Astrocyte (in vitro differentiated cells and primary cell): ENCODE results near the gene CDK6. TPM values are rescaled to one million over a fixed set of nuclear protein-coding genes. Genes with fewer than 3 reads are reported as not detected.

Source experiments
- DNase-seq: peaks from one replicate; pipeline ENCODE4 v3.0.0-alpha.2; 2010; ENCODE audit warnings: low read depth
- FAIRE-seq: peaks from 2 replicates; lab custom pipeline; 2011; peaks lifted over from hg19 to GRCh38; lab: Jason Lieb, UNC
- H2AFZ ChIP-seq: 2 replicates; pipeline ENCODE4 v1.6.0; 2012; ENCODE audit warnings: low read depth, low read length, inconsistent platforms
- H3K27ac ChIP-seq: 2 replicates; pipeline ENCODE4 v1.5.1; 2011; ENCODE audit warnings: low read depth, low read length, inconsistent platforms
- H3K27me3 ChIP-seq: 2 replicates; pipeline ENCODE4 v1.6.0; 2011; ENCODE audit warnings: low read length, inconsistent platforms; ENCODE audit not compliant: insufficient read depth
- H3K36me3 ChIP-seq: 2 replicates; pipeline ENCODE4 v1.5.1; 2011; ENCODE audit warnings: low read length, inconsistent platforms; ENCODE audit not compliant: insufficient read depth
- H3K4me1 ChIP-seq: 2 replicates; pipeline ENCODE4 v1.5.1; 2011; ENCODE audit warnings: low read length, inconsistent platforms; ENCODE audit not compliant: insufficient read depth
- H3K4me2 ChIP-seq: 2 replicates; pipeline ENCODE4 v1.6.0; 2012; ENCODE audit warnings: low read length, inconsistent platforms
- H3K4me3 ChIP-seq: 2 replicates; pipeline ENCODE4 v1.5.1; 2011; ENCODE audit warnings: low read depth, mild to moderate bottlenecking, low read length, inconsistent platforms; ENCODE audit not compliant: insufficient read depth
- H3K79me2 ChIP-seq: 2 replicates; pipeline ENCODE4 v1.6.0; 2012; ENCODE audit warnings: mild to moderate bottlenecking, low read length, inconsistent platforms; ENCODE audit not compliant: insufficient read depth
- H3K9ac ChIP-seq: 2 replicates; pipeline ENCODE4 v1.6.0; 2012; ENCODE audit warnings: mild to moderate bottlenecking, low read length, inconsistent platforms
- H3K9me3 ChIP-seq: 2 replicates; pipeline ENCODE4 v1.5.1; 2012; ENCODE audit warnings: low read depth, mild to moderate bottlenecking, low read length, inconsistent platforms; ENCODE audit not compliant: insufficient read depth
- H4K20me1 ChIP-seq: 2 replicates; pipeline ENCODE4 v1.6.0; 2012; ENCODE audit warnings: low read length, inconsistent platforms; ENCODE audit not compliant: insufficient read depth
- H3K27ac Mint-ChIP-seq: one replicate; pipeline ENCODE4 v1.8.0; 2021; ENCODE audit warnings: mild to moderate bottlenecking, mixed read lengths; ENCODE audit not compliant: unreplicated experiment
- H3K27me3 Mint-ChIP-seq: one replicate; pipeline ENCODE4 v1.8.0; 2021; ENCODE audit warnings: low read depth, mixed read lengths; ENCODE audit not compliant: unreplicated experiment
- H3K36me3 Mint-ChIP-seq: one replicate; pipeline ENCODE4 v1.8.0; 2021; ENCODE audit warnings: low read depth, mixed read lengths; ENCODE audit not compliant: unreplicated experiment
- H3K4me1 Mint-ChIP-seq: one replicate; pipeline ENCODE4 v1.8.0; 2021; ENCODE audit warnings: low read depth, mixed read lengths; ENCODE audit not compliant: unreplicated experiment
- H3K4me3 Mint-ChIP-seq: one replicate; pipeline ENCODE4 v1.8.0; 2021; ENCODE audit warnings: mild to moderate bottlenecking, moderate library complexity, mixed read lengths; ENCODE audit not compliant: unreplicated experiment
- H3K9me3 Mint-ChIP-seq: one replicate; pipeline ENCODE4 v1.8.0; 2021; ENCODE audit warnings: mild to moderate bottlenecking, mixed read lengths; ENCODE audit not compliant: unreplicated experiment
- CTCF ChIP-seq: IDR thresholded peaks from 2 replicates; pipeline ENCODE4 v1.5.1; 2011; ENCODE audit warnings: low read depth, mild to moderate bottlenecking, inconsistent platforms, low read length, moderate library complexity; ENCODE audit not compliant: insufficient read depth
- EZH2 ChIP-seq: IDR thresholded peaks from 2 replicates; pipeline ENCODE4 v1.6.1; 2012; ENCODE audit warnings: mild to moderate bottlenecking, low read length, inconsistent platforms; ENCODE audit not compliant: insufficient read depth
- total RNA-seq: library from RNA; stranded (reverse); gene quantifications from 2 replicates; pipeline ENCODE4 v1.2.1, GENCODE V29; 2021

The CDK6 gene
- total RNA-seq, 1 donor from 2014 or later, result 160 TPM

GRCh38 chr7:92696584-92696983 is 139.8 kb downstream of the CDK6 start:
- Mint-ChIP-seq H3K27ac (peak overlapping the region; percentile 87), H3K4me3 (no peak overlapping the region), H3K36me3 (peaks cover 9% of the 10 kb centered on the region), H3K27me3 (no peaks in the 10 kb centered on the region), H3K9me3 (no peaks in the 10 kb centered on the region), H3K4me1 (peaks cover 58% of the 10 kb centered on the region)
- TF ChIP-seq CTCF (no peak), EZH2 (no peak)
- H2AFZ ChIP-seq, result no peak overlapping the region
- H3K79me2 ChIP-seq, result peaks cover 64% of the 10 kb centered on the region
- H3K9me3 ChIP-seq, result no peaks in the 10 kb centered on the region
- peak overlapping the region; percentile 94 for H3K27ac ChIP-seq
- H3K9ac ChIP-seq, result peak overlapping the region; percentile 88
- peaks cover 57% of the 10 kb centered on the region for H3K4me1 ChIP-seq
- H4K20me1 ChIP-seq, result no peaks in the 10 kb centered on the region
- FAIRE-seq (peak; percentile 20), DNase-seq (no peak)
- H3K36me3 ChIP-seq, result no peaks in the 10 kb centered on the region
- H3K27me3 ChIP-seq, result no peaks in the 10 kb centered on the region
- peak overlapping the region; percentile 91 for H3K4me2 ChIP-seq
- H3K4me3 ChIP-seq, result no peak overlapping the region

- peak overlapping the region; percentile 79 for H3K4me3 Mint-ChIP-seq
- FAIRE-seq (peak; percentile 85), DNase-seq (peak; percentile 86)
- peaks cover 59% of the 10 kb centered on the region for H3K4me1 Mint-ChIP-seq
- H3K27ac Mint-ChIP-seq, result peak overlapping the region; percentile 87
- Histone ChIP-seq H4K20me1 (no peaks in the 10 kb centered on the region), H3K4me3 (peak overlapping the region; percentile 56), H3K27me3 (no peaks in the 10 kb centered on the region), H3K9me3 (no peaks in the 10 kb centered on the region), H3K4me1 (peaks cover 57% of the 10 kb centered on the region), H3K79me2 (peaks cover 62% of the 10 kb centered on the region), H2AFZ (no peak overlapping the region), H3K9ac (peak overlapping the region; percentile 88), H3K36me3 (no peaks in the 10 kb centered on the region), H3K4me2 (peak overlapping the region; percentile 91), H3K27ac (peak overlapping the region; percentile 94)
- no peak for TF ChIP-seq EZH2
- no peak for TF ChIP-seq CTCF
- peaks cover 10% of the 10 kb centered on the region for H3K36me3 Mint-ChIP-seq
- no peaks in the 10 kb centered on the region for H3K27me3 Mint-ChIP-seq
- no peaks in the 10 kb centered on the region for H3K9me3 Mint-ChIP-seq
These were observed 140.8 kb downstream of the CDK6 start for GRCh38 chr7:92695308-92696261.

- peaks cover 48% of the 10 kb centered on the region for H3K4me1 Mint-ChIP-seq
- Histone ChIP-seq H3K4me2 (no peak overlapping the region), H3K9me3 (no peaks in the 10 kb centered on the region), H3K4me3 (no peak overlapping the region), H3K9ac (no peak overlapping the region), H3K36me3 (no peaks in the 10 kb centered on the region), H2AFZ (no peak overlapping the region), H3K27me3 (no peaks in the 10 kb centered on the region), H4K20me1 (no peaks in the 10 kb centered on the region), H3K4me1 (peaks cover 45% of the 10 kb centered on the region), H3K79me2 (peaks cover 54% of the 10 kb centered on the region), H3K27ac (peak overlapping the region; percentile 94)
- FAIRE-seq, result no peak
- TF ChIP-seq CTCF, result no peak
- TF ChIP-seq EZH2, result no peak
- peaks cover 12% of the 10 kb centered on the region for H3K36me3 Mint-ChIP-seq
- H3K27ac Mint-ChIP-seq, result no peak overlapping the region
- no peak overlapping the region for H3K4me3 Mint-ChIP-seq
- no peaks in the 10 kb centered on the region for H3K27me3 Mint-ChIP-seq
- no peak for DNase-seq
- no peaks in the 10 kb centered on the region for H3K9me3 Mint-ChIP-seq
These were observed 142.2 kb downstream of the CDK6 start for GRCh38 chr7:92694211-92694610.
